Effector CD4-positive, alpha-beta T cell (primary cell): ENCODE results near the gene ZGRF1.
"Not testable (repeated sequence)": the region's sequence is repeated elsewhere in the genome, so short reads cannot be mapped to it uniquely, and the experiment has no call there.

ENCODE experiments used
- DNase-seq: peaks from one replicate; pipeline ENCODE4 v3.0.0-alpha.2; 2020

Gene ZGRF1

GRCh38 chr4:112546476-112546875 lies 90.2 kb downstream of the ZGRF1 start:
- no peak for DNase-seq

- DNase-seq = no peak
Observed at GRCh38 chr4:112545346-112545745, 91.4 kb downstream of the ZGRF1 start.

- no peak for DNase-seq
Observed at GRCh38 chr4:112540695-112541094, 96.0 kb downstream of the ZGRF1 start.

- DNase-seq = no peak
Observed at GRCh38 chr4:112536123-112536522, 100.6 kb downstream of the ZGRF1 start.

- DNase-seq = no peak
Observed at GRCh38 chr4:112532267-112532666, 104.4 kb downstream of the ZGRF1 start.

GRCh38 chr4:112531146-112531545 lies 105.6 kb downstream of the ZGRF1 start:
- DNase-seq = no peak

- no peak for DNase-seq
Observed at GRCh38 chr4:112526061-112526460, 110.6 kb downstream of the ZGRF1 start.

- DNase-seq = peak; percentile 61
Observed at GRCh38 chr4:112523764-112524505, 112.8 kb downstream of the ZGRF1 start.

- DNase-seq = no peak
Observed at GRCh38 chr4:112523008-112523721, 113.5 kb downstream of the ZGRF1 start.

- DNase-seq = not testable (repeated sequence)
Observed at GRCh38 chr4:112522431-112522830, 114.3 kb downstream of the ZGRF1 start.

- DNase-seq = no peak
Observed at GRCh38 chr4:112521123-112522023, 115.3 kb downstream of the ZGRF1 start.

- no peak for DNase-seq
Observed at GRCh38 chr4:112520598-112521122, 116.0 kb downstream of the ZGRF1 start.

- no peak for DNase-seq
Observed at GRCh38 chr4:112519689-112520597, 116.8 kb downstream of the ZGRF1 start.

GRCh38 chr4:112518675-112519074 lies 118.0 kb downstream of the ZGRF1 start:
- no peak for DNase-seq

GRCh38 chr4:112517911-112518310 lies 118.8 kb downstream of the ZGRF1 start:
- no peak for DNase-seq

GRCh38 chr4:112517067-112517634 lies 119.6 kb downstream of the ZGRF1 start:
- no peak for DNase-seq

- DNase-seq = no peak
Observed at GRCh38 chr4:112516471-112517066, 120.1 kb downstream of the ZGRF1 start.

GRCh38 chr4:112516066-112516470 lies 120.6 kb downstream of the ZGRF1 start, which contains the start of gene NEUROG2:
Gene NEUROG2, minus strand, starts transcription at chr4:112516180. Its CDS starts 705 bp downstream, at chr4:112515475.
- DNase-seq = no peak

- no peak for DNase-seq
Observed at GRCh38 chr4:112515198-112516065, 121.3 kb downstream of the ZGRF1 start.

- DNase-seq = no peak
Observed at GRCh38 chr4:112514647-112515197, 122.0 kb downstream of the ZGRF1 start.
